Neural progenitor cell (in vitro differentiated cells): Measurements from ENCODE around the gene NDOR1. TPM values are rescaled to one million over a fixed set of nuclear protein-coding genes. Genes with fewer than 3 reads are reported as not detected.
A peak's percentile ranks its signal among the peaks of the same experiment; 100 is the strongest.
"Not testable (repeated sequence)": the region's sequence is repeated elsewhere in the genome, so short reads cannot be mapped to it uniquely, and the experiment has no call there.

ENCODE experiments used
- DNase-seq: peaks from one replicate; pipeline ENCODE4 v3.0.0-alpha.2; 2016; ENCODE audit warnings: low spot score
- H2AFZ ChIP-seq: fragments of 200-600 bp; sonication (generic); replicated peaks from 2 replicates; pipeline ENCODE4 v1.6.1; 2016; ENCODE audit warnings: antibody characterized with exemption
- H3F3A ChIP-seq: fragments of 200-600 bp; sonication (generic); 2 replicates; pipeline ENCODE4 v1.6.1; 2016; ENCODE audit warnings: antibody characterized with exemption, low read depth
- H3K27ac ChIP-seq: fragments of 200-600 bp; sonication (generic); 2 replicates; pipeline ENCODE4 v1.5.1; 2016; ENCODE audit warnings: mild to moderate bottlenecking
- H3K27me3 ChIP-seq: fragments of 200-600 bp; sonication (generic); 2 replicates; pipeline ENCODE4 v1.6.1; 2016; ENCODE audit warnings: mild to moderate bottlenecking, moderate library complexity
- H3K36me3 ChIP-seq: fragments of 200-600 bp; sonication (generic); 2 replicates; pipeline ENCODE4 v1.5.1; 2016
- H3K4me1 ChIP-seq: fragments of 200-600 bp; sonication (generic); 2 replicates; pipeline ENCODE4 v1.6.1; 2016; ENCODE audit warnings: mixed run types
- H3K4me2 ChIP-seq: fragments of 200-600 bp; sonication (generic); 2 replicates; pipeline ENCODE4 v1.6.1; 2016
- H3K4me3 ChIP-seq: fragments of 200-600 bp; sonication (generic); 2 replicates; pipeline ENCODE4 v1.5.1; 2016
- H3K79me2 ChIP-seq: fragments of 200-600 bp; sonication (generic); 2 replicates; pipeline ENCODE4 v1.6.1; 2016; ENCODE audit warnings: low read depth
- H3K9ac ChIP-seq: fragments of 200-600 bp; sonication (generic); 2 replicates; pipeline ENCODE4 v1.6.1; 2016
- H3K9me3 ChIP-seq: fragments of 200-600 bp; sonication (generic); 2 replicates; pipeline ENCODE4 v1.5.1; 2016; ENCODE audit warnings: low read depth
- H4K20me1 ChIP-seq: fragments of 200-600 bp; sonication (generic); 2 replicates; pipeline ENCODE4 v1.6.1; 2016; ENCODE audit warnings: low read depth
- H3K27ac Mint-ChIP-seq: 3 replicates; pipeline ENCODE4 v1.8.0; 2021; ENCODE audit warnings: mixed read lengths
- H3K27me3 Mint-ChIP-seq: 2 replicates; pipeline ENCODE4 v1.8.0; 2022; ENCODE audit warnings: low read depth, mild to moderate bottlenecking, inconsistent platforms, moderate library complexity, mixed read lengths; ENCODE audit not compliant: insufficient read depth
- H3K36me3 Mint-ChIP-seq: 3 replicates; pipeline ENCODE4 v1.8.0; 2021; ENCODE audit warnings: mixed read lengths
- H3K4me1 Mint-ChIP-seq: 3 replicates; pipeline ENCODE4 v1.8.0; 2021; ENCODE audit warnings: mixed read lengths
- H3K4me3 Mint-ChIP-seq: 3 replicates; pipeline ENCODE4 v1.8.0; 2021; ENCODE audit warnings: mild to moderate bottlenecking, moderate library complexity, mixed read lengths
- H3K9me3 Mint-ChIP-seq: 3 replicates; pipeline ENCODE4 v1.8.0; 2020; ENCODE audit warnings: mixed read lengths
- CTCF ChIP-seq: fragments of 200-600 bp; sonication (generic); IDR thresholded peaks from 2 replicates; pipeline ENCODE4 v1.5.1; 2017; ENCODE audit warnings: antibody characterized with exemption, mild to moderate bottlenecking
- EZH2 ChIP-seq: fragments of 200-600 bp; sonication (generic); IDR thresholded peaks from 2 replicates; pipeline ENCODE4 v1.6.1; 2017; ENCODE audit warnings: antibody characterized with exemption, mild to moderate bottlenecking, moderate library complexity
- EZH2phosphoT487 ChIP-seq: fragments of 200-600 bp; sonication (generic); IDR thresholded peaks from 2 replicates; pipeline ENCODE4 v1.6.1; 2017; ENCODE audit warnings: antibody characterized with exemption
- total RNA-seq: library from RNA; depleted of rRNA; stranded (reverse); fragments of >200 nt; gene quantifications from 2 replicates; pipeline ENCODE4 v1.2.3, GENCODE V29; 2015; ENCODE audit warnings: low replicate concordance

Gene NDOR1
- total RNA-seq, 1 donor from 2014 or later: 5.1 TPM

DNA sequence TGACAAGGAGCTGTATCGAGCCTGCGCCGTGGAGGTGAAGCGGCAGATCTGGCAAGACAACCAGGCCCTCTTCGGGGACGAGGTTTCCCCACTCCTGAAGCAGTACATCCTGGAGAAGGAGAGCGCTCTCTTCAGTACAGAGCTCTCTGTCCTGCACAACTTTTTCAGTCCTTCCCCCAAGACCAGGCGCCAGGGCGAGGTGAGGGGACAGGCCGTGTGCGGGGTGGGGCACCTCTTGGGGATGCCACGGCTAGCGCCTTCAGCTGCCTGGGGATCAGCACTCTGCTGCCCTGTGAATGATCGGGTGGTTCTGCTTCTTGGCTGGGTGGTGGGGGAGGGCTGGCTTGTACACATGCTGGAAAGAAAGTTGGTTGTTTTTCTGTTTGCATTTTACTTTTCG is 51.4 kb downstream of the NDOR1 start:
- DNase-seq: no peak
- H3K4me3 Mint-ChIP-seq: peak overlapping the region; percentile 90
- no peak overlapping the region for H2AFZ ChIP-seq
- peaks cover 20% of the 10 kb centered on the region for H3K79me2 ChIP-seq
- H3K27ac ChIP-seq: no peak overlapping the region
- H3K9me3 Mint-ChIP-seq: peaks cover 3% of the 10 kb centered on the region
- no peak overlapping the region for H3K4me2 ChIP-seq
- peaks cover 6% of the 10 kb centered on the region for H3K27me3 ChIP-seq
- peaks cover 20% of the 10 kb centered on the region for H3K4me1 ChIP-seq
- H3K36me3 Mint-ChIP-seq: peaks cover 14% of the 10 kb centered on the region
- peaks cover 9% of the 10 kb centered on the region for H3K27me3 Mint-ChIP-seq
- H3K4me3 ChIP-seq: no peak overlapping the region
- no peaks in the 10 kb centered on the region for H3K9me3 ChIP-seq
- TF ChIP-seq EZH2 (no peak), EZH2phosphoT487 (no peak), CTCF (no peak)
- peaks cover 23% of the 10 kb centered on the region for H3F3A ChIP-seq
- peaks cover 19% of the 10 kb centered on the region for H4K20me1 ChIP-seq
- H3K9ac ChIP-seq: no peak overlapping the region
- no peak overlapping the region for H3K27ac Mint-ChIP-seq
- no peaks in the 10 kb centered on the region for H3K36me3 ChIP-seq
- peaks cover 21% of the 10 kb centered on the region for H3K4me1 Mint-ChIP-seq

GRCh38 chr9:137262173-137262908 is 56.8 kb downstream of the NDOR1 start:
- not testable (repeated sequence) for H3K9me3 Mint-ChIP-seq, H3K4me1 ChIP-seq, H3K27ac ChIP-seq, H3K79me2 ChIP-seq, H3K4me3 ChIP-seq, H3K9me3 ChIP-seq, H3K27ac Mint-ChIP-seq, DNase-seq, H3K9ac ChIP-seq, H3K27me3 Mint-ChIP-seq, H3K4me1 Mint-ChIP-seq, H3K4me2 ChIP-seq, H3K27me3 ChIP-seq, H4K20me1 ChIP-seq, H2AFZ ChIP-seq, H3K36me3 ChIP-seq
- peak overlapping the region; percentile 65 for H3K4me3 Mint-ChIP-seq
- peaks cover 16% of the 10 kb centered on the region for H3F3A ChIP-seq
- H3K36me3 Mint-ChIP-seq: peaks cover 13% of the 10 kb centered on the region
- peak; percentile 48 for TF ChIP-seq CTCF

DNA sequence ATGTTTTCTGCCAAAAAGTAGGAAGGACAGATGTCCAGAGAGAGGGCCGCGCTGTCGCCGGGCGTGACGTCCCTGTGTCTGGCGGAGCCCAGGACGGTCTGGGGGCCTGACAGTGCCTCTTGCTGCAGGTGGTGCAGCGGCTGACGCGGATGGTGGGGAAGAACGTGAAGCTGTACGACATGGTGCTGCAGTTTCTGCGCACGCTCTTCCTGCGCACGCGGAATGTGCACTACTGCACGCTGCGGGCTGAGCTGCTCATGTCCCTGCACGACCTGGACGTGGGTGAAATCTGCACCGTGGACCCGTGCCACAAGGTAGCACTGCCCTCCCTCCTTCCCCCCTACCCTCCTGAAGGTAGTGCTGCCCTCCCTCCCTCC is 57.4 kb downstream of the NDOR1 start:
- Histone ChIP-seq H3K9ac (no peak overlapping the region), H2AFZ (no peak overlapping the region), H4K20me1 (no peaks in the 10 kb centered on the region), H3F3A (peaks cover 16% of the 10 kb centered on the region), H3K4me2 (no peak overlapping the region), H3K36me3 (no peaks in the 10 kb centered on the region), H3K27me3 (no peaks in the 10 kb centered on the region), H3K4me3 (no peak overlapping the region), H3K79me2 (no peaks in the 10 kb centered on the region), H3K27ac (no peak overlapping the region), H3K4me1 (no peaks in the 10 kb centered on the region), H3K9me3 (no peaks in the 10 kb centered on the region)
- Mint-ChIP-seq H3K4me1 (peaks cover 5% of the 10 kb centered on the region), H3K9me3 (peaks cover 3% of the 10 kb centered on the region), H3K27me3 (peaks cover 2% of the 10 kb centered on the region), H3K36me3 (peaks cover 16% of the 10 kb centered on the region), H3K27ac (no peak overlapping the region), H3K4me3 (peak overlapping the region; percentile 65)
- no peak for TF ChIP-seq CTCF
- no peak for TF ChIP-seq EZH2
- no peak for TF ChIP-seq EZH2phosphoT487
- no peak for DNase-seq
